DMS 273 (cell line): Measurements from ENCODE around the gene RAD18.
A peak's percentile ranks its signal among the peaks of the same experiment; 100 is the strongest.

Source experiments
- DNase-seq: peaks from one replicate; lab custom pipeline; 2025; ENCODE audit not compliant: unreplicated experiment; lab: John Stamatoyannopoulos, UW

RAD18 gene

GRCh38 chr3:8909160-8909559 is 54.1 kb downstream of the RAD18 start:
- no peak for DNase-seq

GRCh38 chr3:8903191-8903590 is 60.1 kb downstream of the RAD18 start:
- no peak for DNase-seq

- no peak for DNase-seq
These were observed 62.4 kb downstream of the RAD18 start for GRCh38 chr3:8900869-8901268.

GRCh38 chr3:8899876-8900460 is 63.3 kb downstream of the RAD18 start:
- DNase-seq, result no peak

- DNase-seq, result no peak
These were observed 67.4 kb downstream of the RAD18 start for GRCh38 chr3:8895829-8896228.

GRCh38 chr3:8893001-8893400 is 70.3 kb downstream of the RAD18 start:
- no peak for DNase-seq

- DNase-seq, result no peak
These were observed 71.5 kb downstream of the RAD18 start for GRCh38 chr3:8891774-8892173.

GRCh38 chr3:8891303-8891702 is 72.0 kb downstream of the RAD18 start:
- DNase-seq, result no peak

GRCh38 chr3:8888301-8888915 is 74.9 kb downstream of the RAD18 start:
- no peak for DNase-seq

GRCh38 chr3:8887435-8888300 is 75.6 kb downstream of the RAD18 start:
- DNase-seq, result no peak

GRCh38 chr3:8886546-8886945 is 76.7 kb downstream of the RAD18 start:
- no peak for DNase-seq

GRCh38 chr3:8885536-8886316 is 77.5 kb downstream of the RAD18 start:
- DNase-seq, result no peak

GRCh38 chr3:8884630-8885290 is 78.5 kb downstream of the RAD18 start:
- DNase-seq, result no peak

- no peak for DNase-seq
These were observed 80.6 kb downstream of the RAD18 start for GRCh38 chr3:8882642-8883041.

GRCh38 chr3:8882171-8882593 is 81.1 kb downstream of the RAD18 start:
- no peak for DNase-seq

- no peak for DNase-seq
These were observed 83.8 kb downstream of the RAD18 start for GRCh38 chr3:8879347-8879944.

GRCh38 chr3:8875836-8876235 is 87.4 kb downstream of the RAD18 start:
- DNase-seq, result peak; percentile 3

- no peak for DNase-seq
These were observed 89.5 kb downstream of the RAD18 start for GRCh38 chr3:8873740-8874139.

GRCh38 chr3:8872261-8872660 is 91.0 kb downstream of the RAD18 start:
- no peak for DNase-seq

GRCh38 chr3:8871306-8871705 is 92.0 kb downstream of the RAD18 start:
- no peak for DNase-seq
